ENCODE results near the gene SAP30BP. TPM values are rescaled to one million over a fixed set of nuclear protein-coding genes. Genes with fewer than 3 reads are reported as not detected.

SAP30BP gene
- total and polyA plus RNA-seq, 2 of the 13 experiments (the other 11 are each of a cell fraction or from before 2014, with no cell fraction given) = 67.7 to 99.4 TPM

DNA sequence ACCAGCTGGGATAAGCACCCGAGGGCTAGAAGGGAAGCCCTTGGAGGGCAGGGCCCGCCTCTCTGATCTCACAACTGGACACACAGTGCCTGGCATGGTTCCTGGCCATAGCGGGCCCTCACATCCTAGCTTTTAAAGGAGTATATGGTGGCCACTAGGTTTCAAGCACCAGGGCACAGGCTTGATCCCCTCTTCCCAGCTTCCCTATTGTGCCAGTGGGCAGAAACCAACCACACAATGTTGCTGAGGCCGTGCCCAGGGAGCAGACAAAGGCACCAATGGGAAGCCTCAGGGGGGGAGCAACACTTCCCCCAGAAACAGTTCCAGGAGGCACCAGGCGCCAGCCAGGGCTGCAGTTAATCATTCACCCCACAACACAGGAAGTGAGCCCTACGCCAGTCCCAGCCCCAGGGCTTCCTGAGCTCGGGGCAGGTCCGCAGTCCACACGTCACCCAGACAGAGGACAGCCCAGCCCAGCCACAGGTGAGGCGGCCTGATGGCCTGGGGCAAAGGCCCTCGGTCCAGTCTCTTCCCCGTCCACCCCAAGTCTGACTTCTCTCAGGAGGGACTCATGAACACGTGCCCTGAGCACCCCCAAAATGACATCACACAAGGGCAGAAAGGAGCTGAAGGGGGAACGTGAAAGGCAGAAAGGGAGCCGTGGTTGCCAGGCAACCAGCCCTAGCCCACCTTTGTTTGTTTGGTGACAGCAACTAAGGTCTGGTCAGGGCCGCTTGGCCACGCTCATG, 21.1 kb upstream of the SAP30BP start (continued):
- 0 out of 2 replicates have a peak, but pooled peaks have one; percentile 23 for TF ChIP-seq ZNF329 (CRISPR knock-in tag; IDR thresholded peaks at IDR 0.05; ENCODE audit: low read depth)
- TF ChIP-seq, protein P1, sequence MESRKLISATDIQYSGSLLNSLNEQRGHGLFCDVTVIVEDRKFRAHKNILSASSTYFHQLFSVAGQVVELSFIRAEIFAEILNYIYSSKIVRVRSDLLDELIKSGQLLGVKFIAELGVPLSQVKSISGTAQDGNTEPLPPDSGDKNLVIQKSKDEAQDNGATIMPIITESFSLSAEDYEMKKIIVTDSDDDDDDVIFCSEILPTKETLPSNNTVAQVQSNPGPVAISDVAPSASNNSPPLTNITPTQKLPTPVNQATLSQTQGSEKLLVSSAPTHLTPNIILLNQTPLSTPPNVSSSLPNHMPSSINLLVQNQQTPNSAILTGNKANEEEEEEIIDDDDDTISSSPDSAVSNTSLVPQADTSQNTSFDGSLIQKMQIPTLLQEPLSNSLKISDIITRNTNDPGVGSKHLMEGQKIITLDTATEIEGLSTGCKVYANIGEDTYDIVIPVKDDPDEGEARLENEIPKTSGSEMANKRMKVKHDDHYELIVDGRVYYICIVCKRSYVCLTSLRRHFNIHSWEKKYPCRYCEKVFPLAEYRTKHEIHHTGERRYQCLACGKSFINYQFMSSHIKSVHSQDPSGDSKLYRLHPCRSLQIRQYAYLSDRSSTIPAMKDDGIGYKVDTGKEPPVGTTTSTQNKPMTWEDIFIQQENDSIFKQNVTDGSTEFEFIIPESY (CRISPR knock-in tag; IDR thresholded peaks at IDR 0.05) = peak; percentile 0; the same call in 1 of the 2 replicates
- no peak for TF ChIP-seq ZNF878 (CRISPR knock-in tag; IDR thresholded peaks at IDR 0.05)
- peak; percentile 77; the same call in 1 of the 2 replicates for TF ChIP-seq PHF20 (CRISPR knock-in tag; IDR thresholded peaks at IDR 0.05)
- TF ChIP-seq HDAC2 (CRISPR knock-in tag; IDR thresholded peaks at IDR 0.05) = peak; percentile 73; the same call in 1 of the 2 replicates
- TF ChIP-seq NCOR1 (IDR thresholded peaks at IDR 0.05; ENCODE audit: borderline replicate concordance, low read length) = peak; percentile 42; the same call in 1 of the 2 replicates
- no peak; the same call in 1 of the 2 replicates for TF ChIP-seq ZSCAN9 (CRISPR knock-in tag; IDR thresholded peaks at IDR 0.05; ENCODE audit: borderline replicate concordance)
- TF ChIP-seq, protein P2, sequence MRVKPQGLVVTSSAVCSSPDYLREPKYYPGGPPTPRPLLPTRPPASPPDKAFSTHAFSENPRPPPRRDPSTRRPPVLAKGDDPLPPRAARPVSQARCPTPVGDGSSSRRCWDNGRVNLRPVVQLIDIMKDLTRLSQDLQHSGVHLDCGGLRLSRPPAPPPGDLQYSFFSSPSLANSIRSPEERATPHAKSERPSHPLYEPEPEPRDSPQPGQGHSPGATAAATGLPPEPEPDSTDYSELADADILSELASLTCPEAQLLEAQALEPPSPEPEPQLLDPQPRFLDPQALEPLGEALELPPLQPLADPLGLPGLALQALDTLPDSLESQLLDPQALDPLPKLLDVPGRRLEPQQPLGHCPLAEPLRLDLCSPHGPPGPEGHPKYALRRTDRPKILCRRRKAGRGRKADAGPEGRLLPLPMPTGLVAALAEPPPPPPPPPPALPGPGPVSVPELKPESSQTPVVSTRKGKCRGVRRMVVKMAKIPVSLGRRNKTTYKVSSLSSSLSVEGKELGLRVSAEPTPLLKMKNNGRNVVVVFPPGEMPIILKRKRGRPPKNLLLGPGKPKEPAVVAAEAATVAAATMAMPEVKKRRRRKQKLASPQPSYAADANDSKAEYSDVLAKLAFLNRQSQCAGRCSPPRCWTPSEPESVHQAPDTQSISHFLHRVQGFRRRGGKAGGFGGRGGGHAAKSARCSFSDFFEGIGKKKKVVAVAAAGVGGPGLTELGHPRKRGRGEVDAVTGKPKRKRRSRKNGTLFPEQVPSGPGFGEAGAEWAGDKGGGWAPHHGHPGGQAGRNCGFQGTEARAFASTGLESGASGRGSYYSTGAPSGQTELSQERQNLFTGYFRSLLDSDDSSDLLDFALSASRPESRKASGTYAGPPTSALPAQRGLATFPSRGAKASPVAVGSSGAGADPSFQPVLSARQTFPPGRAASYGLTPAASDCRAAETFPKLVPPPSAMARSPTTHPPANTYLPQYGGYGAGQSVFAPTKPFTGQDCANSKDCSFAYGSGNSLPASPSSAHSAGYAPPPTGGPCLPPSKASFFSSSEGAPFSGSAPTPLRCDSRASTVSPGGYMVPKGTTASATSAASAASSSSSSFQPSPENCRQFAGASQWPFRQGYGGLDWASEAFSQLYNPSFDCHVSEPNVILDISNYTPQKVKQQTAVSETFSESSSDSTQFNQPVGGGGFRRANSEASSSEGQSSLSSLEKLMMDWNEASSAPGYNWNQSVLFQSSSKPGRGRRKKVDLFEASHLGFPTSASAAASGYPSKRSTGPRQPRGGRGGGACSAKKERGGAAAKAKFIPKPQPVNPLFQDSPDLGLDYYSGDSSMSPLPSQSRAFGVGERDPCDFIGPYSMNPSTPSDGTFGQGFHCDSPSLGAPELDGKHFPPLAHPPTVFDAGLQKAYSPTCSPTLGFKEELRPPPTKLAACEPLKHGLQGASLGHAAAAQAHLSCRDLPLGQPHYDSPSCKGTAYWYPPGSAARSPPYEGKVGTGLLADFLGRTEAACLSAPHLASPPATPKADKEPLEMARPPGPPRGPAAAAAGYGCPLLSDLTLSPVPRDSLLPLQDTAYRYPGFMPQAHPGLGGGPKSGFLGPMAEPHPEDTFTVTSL (CRISPR knock-in tag; IDR thresholded peaks at IDR 0.05; ENCODE audit: borderline replicate concordance) = peak; percentile 55; the same call in 1 of the 2 replicates
- peak; percentile 90 for TF ChIP-seq HNRNPLL (IDR thresholded peaks at IDR 0.05; ENCODE audit: low read depth, low read length, poor library complexity, severe bottlenecking)
- TF ChIP-seq FOXA3 (CRISPR knock-in tag; IDR thresholded peaks at IDR 0.05) = peak; percentile 3; the same call in 1 of the 2 replicates
- no peak; the same call in none of the 2 replicates for TF ChIP-seq CEBPG (CRISPR knock-in tag; IDR thresholded peaks at IDR 0.05)
- TF ChIP-seq TOPORS (CRISPR knock-in tag; IDR thresholded peaks at IDR 0.05) = 0 out of 2 replicates have a peak, but pooled peaks have one; percentile 15
- TF ChIP-seq SOX6 (IDR thresholded peaks at IDR 0.05) = no peak
- TF ChIP-seq SOX6 (CRISPR knock-in tag; IDR thresholded peaks at IDR 0.05) = peak; percentile 79
- TF ChIP-seq, protein P3, sequence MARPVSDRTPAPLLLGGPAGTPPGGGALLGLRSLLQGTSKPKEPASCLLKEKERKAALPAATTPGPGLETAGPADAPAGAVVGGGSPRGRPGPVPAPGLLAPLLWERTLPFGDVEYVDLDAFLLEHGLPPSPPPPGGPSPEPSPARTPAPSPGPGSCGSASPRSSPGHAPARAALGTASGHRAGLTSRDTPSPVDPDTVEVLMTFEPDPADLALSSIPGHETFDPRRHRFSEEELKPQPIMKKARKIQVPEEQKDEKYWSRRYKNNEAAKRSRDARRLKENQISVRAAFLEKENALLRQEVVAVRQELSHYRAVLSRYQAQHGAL (CRISPR knock-in tag; IDR thresholded peaks at IDR 0.05; ENCODE audit: not compliant biosample characterization) = peak; percentile 27
- peak; percentile 28 for TF ChIP-seq ZNF781 (CRISPR knock-in tag; IDR thresholded peaks at IDR 0.05; ENCODE audit: borderline replicate concordance, not compliant biosample characterization)
- no peak; the same call in 1 of the 2 replicates for TF ChIP-seq ZNF296 (CRISPR knock-in tag; conservative IDR thresholded peaks at IDR 0.05)
- TF ChIP-seq TAF1 (CRISPR knock-in tag; IDR thresholded peaks at IDR 0.05) = peak; percentile 71; the same call in 1 of the 2 replicates
- 0 out of 2 replicates have a peak, but pooled peaks have one; percentile 37 for TF ChIP-seq TBP (CRISPR knock-in tag; IDR thresholded peaks at IDR 0.05)
- peak; percentile 8; the same call in 1 of the 2 replicates for TF ChIP-seq ZKSCAN1 (IDR thresholded peaks at IDR 0.05; ENCODE audit: low read length)
- peak in 1 of 2 experiments; percentile 84; a peak in 1 of 4 replicates for TF ChIP-seq KLF16 (CRISPR knock-in tag; IDR thresholded peaks at IDR 0.05)
- TF ChIP-seq GFI1 (CRISPR knock-in tag; IDR thresholded peaks at IDR 0.05; ENCODE audit: borderline replicate concordance) = 0 out of 2 replicates have a peak, but pooled peaks have one; percentile 19
